CD4-positive, alpha-beta T cell treated with Interleukin-15 for 4 hours (primary cell): Measurements from ENCODE around the gene ADARB1.
A peak's percentile ranks its signal among the peaks of the same experiment; 100 is the strongest.

ENCODE experiments used
- DNase-seq: peaks from one replicate; pipeline ENCODE4 v3.0.0-alpha.2; 2020; ENCODE audit warnings: low spot score

ADARB1 gene

DNA sequence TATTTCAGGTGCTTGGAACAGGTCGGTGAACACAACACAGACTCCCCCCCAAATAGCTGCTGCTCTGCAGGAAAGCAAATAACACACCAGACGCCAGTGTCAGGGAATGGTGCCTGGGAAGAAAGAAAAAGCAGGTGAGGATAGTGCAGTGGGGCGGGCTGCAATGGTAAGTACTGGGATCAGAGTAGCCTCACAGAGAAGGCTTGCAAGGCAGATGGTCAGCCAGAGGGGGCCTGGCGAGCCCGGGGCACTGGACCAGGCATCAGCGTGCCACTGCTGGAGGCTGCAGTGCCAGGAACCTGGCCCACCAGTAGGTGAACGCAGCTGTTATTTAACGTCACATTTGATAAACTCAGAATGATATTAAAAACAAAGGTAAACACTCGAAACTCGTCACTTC is 153.4 kb downstream of the ADARB1 start:
- DNase-seq = no peak

DNA sequence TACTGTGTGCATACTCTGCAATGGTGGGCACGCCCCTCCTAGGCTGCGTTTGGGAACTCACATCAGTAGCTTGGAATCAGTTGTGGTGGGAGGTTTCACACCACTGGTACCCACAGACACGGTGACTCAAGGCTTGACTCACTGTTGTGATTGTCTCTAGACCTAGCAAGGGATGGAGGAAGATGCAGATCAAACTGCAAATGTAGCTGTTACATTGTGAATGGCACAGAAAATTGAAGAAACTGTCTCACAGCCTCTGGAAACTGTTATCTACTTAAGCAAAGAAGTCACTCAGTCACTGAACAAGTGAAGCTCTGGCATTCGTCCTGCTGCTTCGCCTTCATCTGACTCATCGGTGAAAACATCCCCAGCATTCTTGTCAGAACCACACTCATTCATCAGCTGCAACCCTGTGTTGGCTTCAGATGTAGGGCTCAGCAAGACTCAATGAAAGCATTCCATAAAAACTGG is 153.8 kb downstream of the ADARB1 start:
- peak; percentile 88 for DNase-seq

DNA sequence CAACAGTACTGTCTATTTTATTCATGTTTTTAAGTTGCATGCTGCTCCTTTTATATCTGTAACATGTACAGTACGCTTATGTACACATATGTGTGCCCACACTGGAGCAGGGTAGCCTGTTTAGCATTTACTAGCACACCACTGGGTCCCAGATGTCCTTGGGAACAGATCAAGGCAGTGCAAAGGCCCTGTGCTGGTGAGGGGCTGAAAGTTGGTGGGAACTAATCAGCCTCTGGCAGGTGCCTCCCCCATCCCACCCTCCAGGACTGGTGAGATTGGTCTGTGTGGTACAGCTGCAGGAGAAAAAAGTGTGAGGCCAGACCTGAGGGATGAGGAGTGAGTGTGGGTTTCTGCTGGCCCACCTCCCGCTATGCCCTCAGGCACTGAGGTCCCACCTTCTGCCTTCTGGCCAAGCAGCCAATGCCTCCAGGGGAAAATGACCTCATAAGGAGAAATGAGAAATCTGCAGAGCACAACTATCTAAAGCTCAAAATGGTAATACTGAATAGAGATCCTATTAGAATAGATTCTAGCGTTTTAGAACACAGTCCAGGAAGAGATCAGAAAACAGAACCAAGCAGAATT is 154.4 kb downstream of the ADARB1 start:
- DNase-seq = no peak

DNA sequence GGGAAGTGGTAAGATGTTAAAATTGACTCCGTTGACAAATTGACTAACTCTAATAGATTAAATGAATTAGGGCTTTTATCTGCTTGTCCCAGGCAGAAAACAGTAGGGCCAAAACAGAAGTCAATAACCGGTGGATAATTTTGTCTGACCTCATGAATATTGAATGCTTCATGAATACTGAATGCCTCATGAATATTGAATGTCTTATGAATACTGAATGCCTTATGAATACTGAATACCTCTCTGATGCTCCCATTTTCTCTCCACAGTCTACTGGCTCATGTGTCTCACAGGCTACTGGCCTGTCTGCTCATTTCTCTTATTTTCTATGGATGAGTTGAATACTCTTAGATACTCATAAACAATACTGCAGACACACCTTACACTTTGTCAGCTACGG is 157.3 kb downstream of the ADARB1 start:
- no peak for DNase-seq

DNA sequence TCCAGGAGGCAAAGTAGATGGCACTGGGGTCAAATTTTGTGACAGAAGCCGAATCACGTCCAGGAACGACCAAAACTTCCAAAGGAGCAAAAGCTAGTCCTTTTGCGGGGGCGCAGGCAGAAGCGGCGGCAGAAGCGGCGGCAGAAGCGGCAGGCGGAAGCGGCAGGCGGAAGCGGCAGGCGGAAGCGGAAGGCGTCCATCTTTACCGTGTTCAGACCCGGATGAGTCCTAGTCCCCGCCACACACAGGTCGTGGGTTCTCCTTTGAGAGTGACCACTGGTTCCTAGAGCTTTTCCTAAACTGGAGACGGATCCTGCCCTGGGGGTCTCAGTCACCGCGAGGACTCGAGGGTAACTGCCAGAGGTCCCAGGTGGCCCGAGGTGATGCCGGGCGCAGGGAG is 159.7 kb downstream of the ADARB1 start:
- no peak for DNase-seq

DNA sequence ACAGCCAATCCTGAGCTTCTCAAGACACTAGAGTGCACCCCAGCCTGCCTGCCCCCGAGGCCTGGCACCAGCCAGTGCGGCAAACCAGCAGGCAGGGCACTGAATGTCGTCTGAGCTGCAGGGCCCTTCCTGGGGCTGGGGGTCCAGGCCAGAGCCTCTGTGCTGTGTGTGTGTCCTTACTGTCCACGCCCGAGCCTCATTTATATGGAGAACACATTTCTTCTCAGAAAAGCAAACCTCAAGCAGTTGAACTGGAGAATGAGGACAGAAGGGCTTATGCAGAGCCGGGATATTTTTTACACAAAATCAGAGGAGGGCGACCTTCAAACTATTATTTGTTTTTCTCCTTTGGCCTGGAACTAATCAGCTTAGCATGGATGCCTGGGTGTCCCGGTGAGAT is 160.6 kb downstream of the ADARB1 start:
- no peak for DNase-seq

DNA sequence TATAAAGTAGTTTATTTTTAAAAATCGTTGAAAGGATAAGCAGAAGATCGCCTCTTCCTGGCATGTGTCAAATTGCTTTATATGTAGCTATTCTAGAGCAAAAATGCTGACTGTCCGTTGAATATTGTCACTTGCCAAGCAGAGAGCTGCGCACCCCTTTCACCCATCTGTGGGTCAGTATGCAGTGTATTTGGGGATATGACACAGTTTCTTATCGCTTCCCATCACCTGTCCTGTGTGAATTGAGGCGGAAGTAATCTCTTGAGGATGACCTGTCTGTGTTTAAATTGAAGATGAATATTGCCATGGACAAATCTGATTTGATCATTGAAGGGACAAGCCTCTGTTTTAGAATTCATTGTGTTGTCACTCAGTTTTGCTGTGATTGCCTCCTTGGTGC is 161.1 kb downstream of the ADARB1 start:
- DNase-seq = no peak

DNA sequence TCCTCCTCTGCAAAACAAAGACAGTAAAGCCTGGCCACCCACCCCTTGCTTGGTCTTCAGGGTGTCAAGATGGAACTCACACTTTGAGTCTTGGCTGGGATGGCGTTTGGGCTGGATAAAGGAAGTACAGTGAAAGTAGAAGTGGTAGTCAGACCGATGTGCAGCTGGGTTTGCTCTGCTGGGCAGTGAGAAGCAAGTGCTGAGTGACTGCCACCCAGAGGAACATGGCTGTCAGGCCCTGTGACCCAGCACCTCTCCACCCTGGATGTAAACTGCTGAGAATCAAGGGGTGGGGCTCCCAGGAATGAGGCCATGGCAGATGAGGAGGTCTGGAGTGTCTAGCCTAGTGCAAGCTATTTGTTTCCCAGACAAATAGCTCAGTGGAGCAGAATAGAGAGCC is 162.1 kb downstream of the ADARB1 start:
- DNase-seq = peak; percentile 19

DNA sequence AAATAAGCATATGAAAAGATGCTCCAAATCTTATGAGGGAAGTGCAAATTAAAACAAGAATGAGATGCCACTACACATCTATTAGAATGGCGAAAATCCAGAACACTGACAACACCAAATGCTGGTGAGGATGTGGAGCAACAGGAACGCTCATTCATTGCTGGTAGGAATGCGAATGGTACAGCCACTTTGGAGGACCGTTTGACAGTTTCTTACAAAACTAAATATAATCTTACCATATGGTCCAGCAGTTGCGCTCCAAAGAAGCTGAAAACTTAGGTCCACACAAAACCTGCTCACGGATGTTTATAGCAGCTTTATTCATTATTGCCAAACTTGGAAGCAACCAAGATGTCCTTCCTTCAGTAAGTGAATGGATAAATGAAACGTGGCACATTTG is 163.0 kb downstream of the ADARB1 start:
- no peak for DNase-seq

DNA sequence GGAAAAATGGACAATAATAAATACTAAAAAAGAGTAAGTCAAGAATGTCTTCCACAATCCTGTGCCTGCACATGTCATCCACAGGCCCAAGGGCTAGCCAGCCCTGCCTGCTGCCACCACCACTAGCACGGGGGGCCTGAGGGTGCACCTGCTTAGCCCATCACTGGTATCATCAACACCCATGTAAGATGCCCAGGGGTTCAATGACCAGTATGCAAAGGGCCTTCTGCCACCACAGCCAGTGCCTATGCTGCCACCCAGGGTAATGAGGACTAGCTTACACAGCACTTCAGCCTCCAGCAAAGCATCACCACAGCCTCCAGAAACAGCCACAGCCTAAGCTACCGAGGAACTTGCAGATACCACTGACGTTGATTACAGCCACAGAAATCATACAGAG is 167.0 kb downstream of the ADARB1 start:
- no peak for DNase-seq

DNA sequence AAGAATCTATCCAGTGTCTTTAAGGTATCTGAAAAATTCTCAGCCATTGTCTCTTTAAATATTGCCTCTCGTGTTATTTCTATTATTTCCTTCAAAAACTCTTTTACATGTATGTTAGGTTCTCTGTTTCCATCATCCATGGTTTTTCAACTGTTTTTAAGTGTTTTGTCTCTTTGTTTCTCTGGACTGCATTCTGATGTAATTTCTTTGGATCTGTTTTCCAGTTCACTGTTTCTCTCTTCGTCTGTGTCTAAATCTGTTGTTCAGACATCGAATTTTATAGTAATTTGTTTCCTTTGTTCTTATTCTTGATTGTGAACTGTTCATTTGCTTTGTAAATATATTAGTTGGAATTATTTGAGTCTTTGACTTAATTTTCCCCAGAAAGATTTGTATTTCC is 169.2 kb downstream of the ADARB1 start:
- DNase-seq = no peak

DNA sequence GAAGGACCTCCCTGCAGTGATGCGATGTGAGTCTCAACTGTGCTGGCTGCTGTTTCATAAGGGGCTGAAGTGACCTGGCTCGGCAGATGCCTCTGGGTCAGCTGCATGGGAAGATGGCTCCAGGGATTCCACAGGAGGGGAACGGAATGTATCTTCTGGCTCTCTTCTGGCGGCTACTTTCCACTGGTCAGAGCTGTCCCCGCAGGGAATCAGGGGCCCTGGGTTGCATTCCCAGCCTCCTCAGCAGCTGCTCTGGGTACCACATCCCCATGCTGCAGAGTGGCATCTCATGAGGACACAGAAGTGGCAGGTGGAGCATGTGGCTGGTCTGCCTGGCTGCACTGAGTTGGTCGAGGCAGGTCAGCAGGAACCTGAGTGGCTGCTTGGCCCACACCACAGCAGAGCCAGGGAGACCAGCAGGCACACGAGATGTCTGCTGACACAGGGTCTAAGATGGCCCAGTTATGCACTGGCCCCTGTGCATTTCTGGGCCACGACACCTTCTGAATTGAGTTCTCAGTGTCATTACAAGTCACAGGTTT is 170.5 kb downstream of the ADARB1 start:
- no peak for DNase-seq

DNA sequence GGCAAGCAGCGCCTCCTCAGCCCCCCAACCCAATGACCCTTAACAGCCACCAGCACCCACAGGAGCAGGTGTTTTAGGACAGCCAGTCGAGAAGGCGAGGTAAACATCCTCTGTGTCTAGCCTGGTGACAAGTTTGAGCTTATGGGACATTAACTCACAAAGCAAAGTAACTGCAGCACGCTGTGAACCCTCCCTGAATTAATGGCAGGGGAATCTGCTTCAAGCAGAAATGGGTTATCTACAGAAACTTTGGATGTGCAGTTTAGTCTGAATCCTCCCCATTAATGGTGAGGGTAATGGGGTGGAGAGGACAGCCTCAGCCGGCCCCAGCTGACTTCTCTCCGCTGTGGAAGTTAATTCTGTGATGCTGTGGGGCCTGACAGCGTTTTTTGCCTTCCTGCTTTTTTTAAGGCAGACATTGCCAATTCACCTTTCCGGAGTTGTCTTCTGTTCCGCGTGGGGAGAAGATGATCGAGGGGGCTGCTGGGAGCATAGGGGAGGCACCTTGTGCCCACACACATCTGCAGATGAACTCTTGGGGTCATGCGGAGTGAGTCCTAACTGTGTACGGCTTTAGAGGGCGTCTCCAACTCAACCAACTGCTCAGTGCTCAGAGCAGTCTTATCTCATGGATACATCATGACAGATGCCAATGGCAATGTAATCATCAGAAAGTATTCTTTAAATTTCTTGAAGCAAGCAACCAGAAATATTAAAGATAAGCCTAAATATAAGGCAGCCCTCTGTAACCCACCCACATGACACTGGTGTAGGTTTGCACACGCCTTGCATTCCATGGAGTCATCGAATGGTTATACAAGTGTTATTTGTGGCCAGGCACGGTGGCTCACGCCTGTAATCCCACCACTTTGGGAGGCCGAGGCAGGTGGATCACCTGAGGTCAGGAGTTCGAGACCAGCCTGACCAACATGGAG is 172.3 kb downstream of the ADARB1 start:
- no peak for DNase-seq

DNA sequence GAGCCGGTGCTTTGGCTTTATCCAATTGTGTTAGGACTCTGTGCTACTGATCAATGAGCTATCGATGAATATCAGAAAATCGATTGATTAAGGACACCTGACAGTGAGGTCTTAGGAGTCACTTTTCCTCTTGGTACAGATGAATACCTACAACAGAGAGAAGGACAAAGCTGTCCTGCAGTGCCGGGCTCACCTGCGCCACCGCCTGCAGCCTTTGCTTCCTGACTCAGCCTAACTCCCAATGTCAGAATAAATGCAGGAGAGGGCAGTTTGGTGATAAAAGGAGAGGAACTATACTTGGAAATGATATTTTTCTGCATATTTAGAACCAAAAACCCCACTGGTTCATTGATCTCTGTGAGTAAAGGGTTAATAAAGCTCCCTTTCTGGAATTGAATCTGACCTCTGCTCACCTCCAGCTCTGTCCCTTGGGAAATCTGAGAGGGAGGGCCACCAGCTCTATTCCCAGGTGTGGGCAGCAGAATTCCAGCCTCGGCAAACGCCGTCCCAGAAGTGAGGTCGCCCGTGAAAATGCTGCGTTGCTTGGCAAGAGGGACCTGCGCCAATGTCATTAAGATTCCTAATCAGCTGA is 174.0 kb downstream of the ADARB1 start:
- no peak for DNase-seq

DNA sequence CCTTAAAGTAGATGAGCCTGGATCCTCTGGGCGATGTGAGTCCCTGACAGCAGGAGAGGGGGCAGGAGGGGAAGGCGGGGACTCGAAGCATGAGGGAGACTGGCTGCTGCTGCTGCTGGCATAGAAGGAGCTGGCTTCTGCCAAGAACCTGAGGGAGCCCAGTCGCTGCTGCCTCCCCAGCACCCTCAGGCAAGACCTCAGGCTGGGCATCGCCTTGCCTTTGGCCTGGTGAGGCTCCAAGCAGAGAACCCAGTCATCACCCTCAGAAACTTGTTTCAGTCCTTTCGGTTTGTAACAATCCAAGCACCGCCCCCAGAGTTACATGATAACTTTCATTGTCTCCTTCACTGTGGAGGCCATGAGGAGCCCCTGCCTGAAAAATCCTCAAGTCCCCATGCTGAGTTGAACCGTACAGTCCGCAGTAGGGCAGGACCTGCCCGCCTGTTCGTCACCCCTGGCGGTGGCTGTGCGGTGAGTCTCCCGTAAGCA is 174.6 kb downstream of the ADARB1 start:
- DNase-seq = no peak

DNA sequence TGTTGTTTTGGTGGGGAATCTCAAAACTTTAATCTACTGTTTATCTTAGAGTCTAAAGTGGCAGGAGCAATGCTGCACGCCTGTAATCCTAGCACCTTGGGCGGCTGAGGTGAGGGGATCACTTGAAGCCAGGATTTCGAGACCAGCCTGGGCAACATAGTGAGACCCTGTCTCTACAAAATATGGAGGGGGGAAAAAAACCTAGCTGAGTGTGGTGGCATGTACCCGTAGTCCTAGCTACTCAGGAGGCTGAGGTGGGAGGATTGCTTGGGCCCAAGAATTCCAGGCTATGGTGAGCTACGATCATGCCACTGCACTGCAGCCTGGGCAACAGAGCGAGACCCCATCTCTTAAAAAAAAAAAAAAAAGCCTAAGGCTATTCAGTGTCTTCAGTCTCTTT is 175.2 kb downstream of the ADARB1 start:
- DNase-seq = no peak

DNA sequence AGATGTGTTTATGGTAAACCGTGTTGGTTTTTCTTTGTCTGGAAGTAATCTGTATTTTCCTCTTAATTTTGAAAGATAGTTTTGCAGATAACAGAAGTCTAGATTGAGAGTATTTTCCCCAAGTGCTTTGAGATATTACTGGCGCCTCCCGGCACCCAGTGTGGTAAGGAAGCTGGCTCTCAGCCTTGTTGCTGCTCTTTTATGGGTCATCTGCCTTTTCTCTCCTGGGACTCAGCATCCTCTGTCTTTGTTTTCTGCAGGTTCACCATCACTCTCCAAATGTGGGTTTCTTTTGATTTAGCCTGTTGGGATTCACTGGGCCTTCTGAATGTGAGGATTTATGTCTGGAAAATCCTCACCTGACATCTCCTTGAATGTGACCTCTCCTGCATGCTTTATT is 175.9 kb downstream of the ADARB1 start:
- no peak for DNase-seq

DNA sequence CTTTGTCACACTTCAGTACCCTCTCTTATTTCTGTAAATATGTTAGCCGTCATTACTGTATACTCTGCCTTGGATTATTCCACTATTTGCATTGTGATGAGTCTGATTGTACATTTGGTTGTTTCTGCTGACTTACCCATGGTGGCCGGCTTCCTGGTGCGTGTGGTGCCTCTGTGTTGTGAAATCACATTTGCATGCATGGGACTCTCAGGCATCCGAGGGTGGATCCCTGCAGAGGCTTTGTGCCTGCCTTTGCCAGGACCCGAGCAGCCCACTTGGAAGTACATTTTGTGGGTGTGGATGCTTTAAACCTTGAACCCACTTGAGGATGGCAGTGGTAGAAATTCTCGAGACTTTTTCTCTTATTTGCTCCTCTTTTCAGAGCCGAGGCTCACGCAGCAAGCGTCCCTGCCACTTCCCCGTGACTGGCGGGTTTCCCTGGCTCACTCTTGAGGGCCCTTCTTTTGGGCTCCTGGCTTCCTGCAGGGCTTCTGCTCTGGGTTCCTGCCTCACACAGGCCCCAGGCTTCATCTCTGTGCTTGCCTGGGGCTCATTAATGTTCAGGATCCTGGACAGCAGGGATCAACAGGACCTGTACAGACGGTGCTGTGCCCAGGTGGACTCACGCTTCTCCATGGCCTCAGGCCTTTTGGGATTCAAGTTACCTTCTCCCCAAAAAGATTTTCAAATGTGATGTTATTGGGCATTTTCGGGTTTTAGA is 176.7 kb downstream of the ADARB1 start:
- DNase-seq = no peak

DNA sequence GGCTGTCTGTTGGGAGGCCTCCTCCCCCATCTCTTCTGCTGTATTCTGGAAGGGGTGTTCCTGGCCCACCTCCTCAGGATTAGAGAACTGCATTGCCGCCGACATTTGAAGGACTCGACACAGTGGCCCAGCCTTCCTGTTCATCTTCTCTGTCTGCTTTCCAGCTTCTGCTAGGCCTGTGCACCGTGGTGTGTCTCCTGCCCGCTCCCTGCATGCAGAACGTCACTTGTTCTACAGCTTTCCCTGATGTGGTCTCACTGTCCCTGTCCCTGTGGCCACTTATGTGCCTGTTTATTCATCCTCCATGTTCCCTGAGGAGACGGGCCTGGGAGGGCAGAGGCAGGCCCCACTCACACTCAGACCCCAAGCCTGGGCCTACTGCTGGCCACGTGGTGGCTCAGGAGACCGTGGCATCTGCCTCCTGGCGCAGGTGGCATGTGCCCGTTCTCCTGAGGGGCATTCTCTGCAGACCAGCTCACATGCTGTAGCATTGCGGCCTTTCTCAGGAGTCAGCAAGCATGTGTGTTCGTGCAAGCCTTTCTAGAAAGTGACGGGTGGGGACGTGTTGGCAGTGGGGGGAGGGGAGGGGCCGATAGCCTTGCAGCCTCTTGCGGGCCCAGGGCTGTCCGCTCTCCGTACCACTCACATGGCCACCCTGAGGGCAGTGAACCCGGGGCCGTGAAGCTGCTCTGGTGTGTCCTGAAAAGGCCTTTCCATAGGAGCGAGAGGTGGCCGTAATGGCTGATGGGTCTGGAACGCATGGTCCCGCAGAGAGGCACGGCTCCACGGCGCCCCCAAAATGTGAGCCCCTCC is 177.5 kb downstream of the ADARB1 start:
- DNase-seq = no peak

DNA sequence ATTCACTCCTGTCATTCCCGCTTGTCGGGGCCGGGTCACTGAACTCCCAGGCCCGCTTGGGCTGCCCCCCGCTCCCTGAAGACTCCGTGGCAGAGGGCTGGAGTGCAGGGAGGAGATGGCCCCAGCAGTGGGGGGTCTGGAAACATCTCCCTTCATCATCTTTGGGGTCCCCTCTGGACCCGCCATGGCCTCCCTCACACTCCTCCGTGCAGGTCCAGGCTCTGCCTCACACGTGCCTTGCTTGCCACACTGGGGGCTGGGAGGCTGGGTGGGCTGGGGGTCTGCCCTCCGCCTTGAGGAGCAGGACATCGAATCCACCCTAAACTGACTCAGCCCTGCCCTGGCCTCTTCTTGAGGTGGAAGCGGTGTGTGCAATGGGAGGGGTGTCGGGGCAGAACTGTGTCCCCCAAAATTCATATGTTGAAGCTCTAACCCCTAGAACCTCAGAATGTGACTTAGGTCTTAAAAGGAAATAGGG is 178.1 kb downstream of the ADARB1 start:
- DNase-seq = no peak

DNA sequence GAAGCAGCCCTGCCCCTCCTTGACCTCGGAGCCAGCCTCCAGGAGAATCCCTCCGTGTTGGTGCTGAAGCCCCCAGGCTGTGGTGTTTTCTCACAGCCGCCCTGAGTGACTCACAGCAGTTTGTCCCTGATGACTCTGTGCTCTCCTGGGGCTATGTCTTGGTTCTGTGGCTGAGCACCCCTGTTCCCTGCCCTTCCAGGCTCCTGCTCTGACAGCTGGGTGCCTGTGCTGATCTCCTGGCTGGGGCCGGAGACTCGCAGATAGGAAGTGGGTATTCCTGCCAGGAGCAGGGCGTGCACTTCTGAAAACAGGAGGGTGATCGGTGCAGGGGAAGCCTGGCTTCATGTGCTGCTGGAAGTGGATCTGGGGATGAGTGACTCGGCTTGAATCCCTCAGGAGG is 178.8 kb downstream of the ADARB1 start:
- no peak for DNase-seq
